Prostate gland (tissue), 2 donors: ENCODE measurements around the gene RYR2.

Source experiments
- POLR2AphosphoS5 ChIP-seq: sonication (generic); formaldehyde crosslinking; IDR thresholded peaks from one replicate; pipeline ENCODE4 v1.6.1; 2017; ENCODE audit warnings: antibody characterized with exemption
- TF ChIP-seq, protein P1 (sequence below), 4 experiments: fragments of 200-600 bp in 2 of 4; fragments of 450-650 bp in 2 of 4; sonication (generic) in 2 of 4; IDR thresholded peaks; 1 replicate in 3 of 4; 2 replicates in 1 of 4; pipeline ENCODE4 v1.5.1; 2016 to 2019; ENCODE audit warnings: antibody characterized with exemption in 4 of 4, mild to moderate bottlenecking in 2 of 4, moderate library complexity in 2 of 4

DNA sequence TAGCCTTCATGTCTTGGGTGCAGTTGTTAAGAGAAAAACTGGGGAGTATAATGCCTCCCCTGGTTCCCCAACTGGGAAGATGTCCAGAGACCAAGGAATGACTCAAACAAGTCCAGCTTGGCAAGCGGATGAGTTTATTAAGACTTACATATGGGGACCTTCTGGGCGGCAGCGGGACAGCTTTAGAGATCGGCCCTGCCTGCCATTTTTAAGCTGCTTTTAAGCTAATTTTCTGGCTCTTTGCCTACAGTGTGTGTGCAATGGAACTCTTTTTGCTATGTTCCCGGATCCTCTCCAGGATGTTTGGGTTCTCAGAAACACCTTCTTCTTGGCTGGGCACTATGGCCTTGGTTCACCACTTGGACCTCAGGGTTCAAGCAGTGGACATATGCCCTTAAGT lies 99.5 kb downstream of the RYR2 start:
- TF ChIP-seq, protein P1, sequence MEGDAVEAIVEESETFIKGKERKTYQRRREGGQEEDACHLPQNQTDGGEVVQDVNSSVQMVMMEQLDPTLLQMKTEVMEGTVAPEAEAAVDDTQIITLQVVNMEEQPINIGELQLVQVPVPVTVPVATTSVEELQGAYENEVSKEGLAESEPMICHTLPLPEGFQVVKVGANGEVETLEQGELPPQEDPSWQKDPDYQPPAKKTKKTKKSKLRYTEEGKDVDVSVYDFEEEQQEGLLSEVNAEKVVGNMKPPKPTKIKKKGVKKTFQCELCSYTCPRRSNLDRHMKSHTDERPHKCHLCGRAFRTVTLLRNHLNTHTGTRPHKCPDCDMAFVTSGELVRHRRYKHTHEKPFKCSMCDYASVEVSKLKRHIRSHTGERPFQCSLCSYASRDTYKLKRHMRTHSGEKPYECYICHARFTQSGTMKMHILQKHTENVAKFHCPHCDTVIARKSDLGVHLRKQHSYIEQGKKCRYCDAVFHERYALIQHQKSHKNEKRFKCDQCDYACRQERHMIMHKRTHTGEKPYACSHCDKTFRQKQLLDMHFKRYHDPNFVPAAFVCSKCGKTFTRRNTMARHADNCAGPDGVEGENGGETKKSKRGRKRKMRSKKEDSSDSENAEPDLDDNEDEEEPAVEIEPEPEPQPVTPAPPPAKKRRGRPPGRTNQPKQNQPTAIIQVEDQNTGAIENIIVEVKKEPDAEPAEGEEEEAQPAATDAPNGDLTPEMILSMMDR (IDR thresholded peaks at IDR 0.05) = no peak
- TF ChIP-seq POLR2AphosphoS5 = no peak
